ENCODE data around the gene GNG11.

The GNG11 gene

DNA sequence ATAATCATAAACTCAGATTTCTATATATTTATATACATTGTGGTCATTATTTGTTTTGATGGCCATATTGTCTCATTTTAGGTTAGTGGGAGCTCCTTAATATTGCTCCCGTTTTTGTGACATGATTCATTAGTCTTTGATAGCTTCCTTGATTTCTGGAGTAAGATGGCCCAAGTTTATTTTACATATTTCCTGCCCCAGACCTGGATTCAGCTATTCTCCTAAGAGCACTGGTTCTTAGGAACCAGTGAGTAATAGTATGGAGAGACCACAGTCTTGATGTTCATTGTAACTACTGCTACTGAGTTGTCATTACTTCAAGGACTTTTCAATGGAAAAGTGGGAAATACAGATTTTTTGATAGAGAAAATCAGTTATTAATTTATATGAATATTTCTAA lies 37.0 kb upstream of the GNG11 start:
- no peak overlapping the region for H3K27ac ChIP-seq

DNA sequence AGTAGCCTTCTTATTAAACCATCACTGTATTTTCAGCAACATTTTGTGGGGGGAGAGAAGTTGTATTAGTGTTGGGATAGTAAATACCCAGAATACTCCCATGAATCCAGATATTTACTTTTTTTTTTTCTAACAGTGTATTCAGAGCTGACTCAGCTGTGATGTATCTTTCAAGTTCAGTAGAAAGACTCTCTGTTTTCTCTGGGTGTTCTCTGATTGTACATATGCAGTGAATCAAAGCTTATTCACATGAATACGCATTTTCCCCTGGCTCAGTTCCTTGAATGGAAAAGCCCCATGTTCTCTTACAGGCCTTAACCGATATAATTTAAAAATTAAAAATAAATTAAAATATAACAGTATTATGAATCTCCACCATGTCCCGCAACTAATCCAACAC lies 32.3 kb upstream of the GNG11 start:
- TF ChIP-seq, protein P1, sequence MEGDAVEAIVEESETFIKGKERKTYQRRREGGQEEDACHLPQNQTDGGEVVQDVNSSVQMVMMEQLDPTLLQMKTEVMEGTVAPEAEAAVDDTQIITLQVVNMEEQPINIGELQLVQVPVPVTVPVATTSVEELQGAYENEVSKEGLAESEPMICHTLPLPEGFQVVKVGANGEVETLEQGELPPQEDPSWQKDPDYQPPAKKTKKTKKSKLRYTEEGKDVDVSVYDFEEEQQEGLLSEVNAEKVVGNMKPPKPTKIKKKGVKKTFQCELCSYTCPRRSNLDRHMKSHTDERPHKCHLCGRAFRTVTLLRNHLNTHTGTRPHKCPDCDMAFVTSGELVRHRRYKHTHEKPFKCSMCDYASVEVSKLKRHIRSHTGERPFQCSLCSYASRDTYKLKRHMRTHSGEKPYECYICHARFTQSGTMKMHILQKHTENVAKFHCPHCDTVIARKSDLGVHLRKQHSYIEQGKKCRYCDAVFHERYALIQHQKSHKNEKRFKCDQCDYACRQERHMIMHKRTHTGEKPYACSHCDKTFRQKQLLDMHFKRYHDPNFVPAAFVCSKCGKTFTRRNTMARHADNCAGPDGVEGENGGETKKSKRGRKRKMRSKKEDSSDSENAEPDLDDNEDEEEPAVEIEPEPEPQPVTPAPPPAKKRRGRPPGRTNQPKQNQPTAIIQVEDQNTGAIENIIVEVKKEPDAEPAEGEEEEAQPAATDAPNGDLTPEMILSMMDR (conservative IDR thresholded peaks at IDR 0.05): no peak
- no peak overlapping the region for H3K27ac ChIP-seq

More for the DNA sequence above, 37.0 kb upstream of the GNG11 start:
- TF ChIP-seq, protein P1 (conservative IDR thresholded peaks at IDR 0.05): no peak

DNA sequence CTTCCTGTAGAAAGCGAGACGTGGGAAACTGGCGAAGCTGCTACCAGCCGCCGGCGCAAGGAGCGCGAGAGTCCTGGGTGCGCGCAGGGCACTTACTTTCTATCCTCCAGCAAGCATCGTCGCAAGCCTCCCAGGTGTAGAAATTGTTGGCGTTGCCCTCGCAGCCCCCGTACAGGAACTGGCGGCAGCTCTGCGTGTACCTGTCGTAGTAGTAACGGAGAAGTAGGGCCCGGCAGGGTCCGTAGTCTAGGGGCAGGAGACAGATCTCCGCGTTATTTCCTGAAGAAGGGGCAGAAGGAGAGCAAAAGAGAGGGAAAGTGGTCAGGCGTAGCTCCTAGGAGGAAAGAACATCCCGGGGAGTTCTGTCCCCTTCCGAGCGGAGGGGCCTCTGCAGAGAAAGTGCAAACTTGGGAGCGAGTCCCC lies 31.5 kb upstream of the GNG11 start:
- TF ChIP-seq, protein P1 (conservative IDR thresholded peaks at IDR 0.05): no peak
- H3K27ac ChIP-seq: no peak overlapping the region

DNA sequence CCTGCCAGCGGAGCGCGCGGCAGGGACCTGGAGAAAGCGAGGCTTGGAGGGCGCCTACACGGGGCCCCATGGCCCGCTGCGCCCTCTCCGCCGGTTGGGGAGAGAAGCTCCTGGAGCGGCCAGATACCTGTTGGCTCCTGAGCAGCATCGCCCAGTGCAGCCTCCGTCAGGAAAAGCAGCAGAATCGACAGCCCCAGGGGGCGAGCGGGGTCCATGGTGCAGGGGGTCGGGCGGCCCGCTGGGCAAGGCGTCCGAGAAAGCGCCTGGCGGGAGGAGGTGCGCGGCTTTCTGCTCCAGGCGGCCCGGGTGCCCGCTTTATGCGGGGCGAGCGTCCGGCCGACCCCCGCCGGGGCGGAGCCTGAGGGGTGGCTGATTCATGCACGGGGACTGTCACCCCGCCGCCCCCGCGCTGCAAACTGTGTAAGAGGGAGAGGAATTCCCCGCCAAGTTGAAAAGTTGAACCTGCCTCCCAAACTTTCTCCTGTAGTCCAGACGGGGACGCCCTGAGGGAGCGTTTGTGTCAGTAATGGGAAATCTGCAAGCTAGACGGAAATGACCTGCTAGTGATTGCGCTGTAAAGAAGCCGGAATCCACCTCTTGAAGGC lies 31.0 kb upstream of the GNG11 start, which contains the start of gene TFPI2:
TFPI2 (minus strand) TSS at position 290 of the 605 bp plus-strand sequence; CDS start at position 215, 75 bp downstream.
- H3K27ac ChIP-seq: no peak within 1 kb of the TSS
- TF ChIP-seq, protein P1 (conservative IDR thresholded peaks at IDR 0.05): no peak

DNA sequence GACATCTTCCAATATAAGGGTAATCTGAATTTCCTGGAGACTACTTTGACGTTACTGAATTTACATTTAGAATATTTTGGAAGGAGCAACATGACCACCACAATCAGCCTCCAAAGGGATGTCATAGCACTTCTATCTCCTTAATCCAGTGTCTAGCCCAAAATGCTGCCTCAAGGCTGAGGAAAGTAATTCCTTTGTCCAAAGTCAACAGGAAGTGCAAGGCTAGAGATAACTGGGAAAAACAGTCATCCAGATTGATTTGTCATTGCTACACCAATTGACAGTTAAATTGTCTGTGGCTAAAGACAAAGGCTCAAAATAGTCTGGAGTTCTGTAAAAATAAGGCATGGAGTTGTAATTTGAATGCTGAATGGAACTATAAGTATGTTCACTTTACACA lies 27.1 kb upstream of the GNG11 start:
- H3K27ac ChIP-seq: no peak overlapping the region
- TF ChIP-seq, protein P1 (conservative IDR thresholded peaks at IDR 0.05): no peak

DNA sequence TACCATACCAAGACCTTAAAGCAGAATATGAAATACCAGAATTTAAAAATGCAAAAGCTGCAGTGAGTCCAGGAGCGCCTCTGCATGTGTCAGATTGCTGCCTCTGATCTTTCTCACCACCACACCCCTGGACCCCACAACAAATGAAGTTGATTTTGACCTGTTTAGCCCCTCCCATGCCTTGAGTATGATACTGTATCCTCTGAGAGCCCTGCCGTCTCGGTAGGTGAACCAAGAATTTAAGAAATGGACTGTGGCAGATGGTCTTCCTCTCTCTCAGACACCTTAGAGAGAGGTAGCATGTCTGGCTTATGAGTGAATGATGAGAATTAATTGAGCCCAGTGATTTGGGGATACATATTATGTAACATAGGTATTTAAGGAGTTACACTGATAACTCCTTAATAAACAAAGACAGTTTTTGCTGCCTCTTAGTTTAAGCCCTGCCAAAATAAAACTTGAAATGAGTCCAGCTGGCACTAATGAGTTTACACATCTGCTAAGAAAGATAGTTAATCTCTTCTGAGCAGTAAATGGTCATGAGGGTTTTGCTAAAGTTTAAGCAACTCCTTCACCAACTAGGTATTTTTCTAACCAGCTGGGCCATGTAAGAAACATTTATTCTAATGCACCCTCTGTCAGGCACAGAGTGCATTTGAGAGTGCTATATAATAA lies 26.4 kb upstream of the GNG11 start:
- no peak overlapping the region for H3K27ac ChIP-seq
- TF ChIP-seq, protein P1 (conservative IDR thresholded peaks at IDR 0.05): no peak

DNA sequence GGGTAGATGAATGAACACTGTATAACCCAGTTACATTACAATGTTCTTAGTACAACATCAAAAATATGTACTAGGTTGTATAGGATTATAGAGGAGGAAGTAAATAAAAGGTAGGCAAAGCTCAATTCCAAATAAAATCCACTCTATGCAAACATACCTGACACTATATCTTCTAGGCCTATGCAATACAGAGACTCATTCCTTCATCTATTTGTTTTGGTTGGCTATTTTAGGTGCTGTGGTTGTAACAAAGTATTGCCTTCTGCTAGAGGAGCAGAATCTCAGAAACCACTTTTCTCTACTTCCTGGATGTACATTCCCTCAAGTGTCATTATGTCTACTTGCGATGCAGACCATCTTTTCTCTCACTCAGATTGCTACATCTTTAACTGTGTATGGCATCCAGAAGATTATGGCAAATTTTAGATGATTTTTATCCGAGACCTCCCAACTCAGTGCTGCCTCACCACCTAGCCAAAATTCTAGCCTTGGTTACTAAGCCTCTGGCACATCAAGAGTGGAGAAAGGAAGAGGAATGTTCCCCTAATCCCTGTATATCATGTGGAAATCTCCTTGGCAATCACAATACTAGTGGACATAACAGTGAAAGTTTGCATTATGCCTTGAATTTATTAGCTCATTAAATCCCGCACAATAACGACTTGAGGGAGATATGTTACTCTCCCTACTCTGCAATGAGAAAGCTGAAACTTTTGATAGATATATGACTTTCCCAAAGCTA lies 25.5 kb upstream of the GNG11 start:
- TF ChIP-seq, protein P1 (conservative IDR thresholded peaks at IDR 0.05): no peak
- no peak overlapping the region for H3K27ac ChIP-seq

Data from VCaP (cell line).